ENCODE results near the gene FSHR.

FSHR gene

DNA sequence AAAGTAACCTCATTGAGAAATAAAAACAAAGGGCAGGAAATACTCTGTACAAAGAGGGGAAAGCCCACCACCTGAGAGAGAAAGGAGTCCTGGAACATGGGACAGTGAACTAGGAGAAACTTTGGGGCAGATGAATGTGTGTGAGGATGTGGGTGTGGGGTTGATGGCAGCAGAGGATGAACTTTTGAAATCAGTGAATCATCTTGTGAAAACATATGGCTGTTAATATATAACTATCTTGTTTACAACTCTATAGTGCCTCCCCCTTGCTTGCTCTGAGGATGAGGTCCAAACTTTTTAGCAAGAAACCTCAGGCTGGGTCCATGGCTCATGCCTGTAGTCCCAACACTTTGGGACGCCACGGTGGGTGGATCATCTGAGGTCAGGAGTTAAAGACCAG, 227.0 kb downstream of the FSHR start:
- no peak overlapping the region for H3K27ac Mint-ChIP-seq

DNA sequence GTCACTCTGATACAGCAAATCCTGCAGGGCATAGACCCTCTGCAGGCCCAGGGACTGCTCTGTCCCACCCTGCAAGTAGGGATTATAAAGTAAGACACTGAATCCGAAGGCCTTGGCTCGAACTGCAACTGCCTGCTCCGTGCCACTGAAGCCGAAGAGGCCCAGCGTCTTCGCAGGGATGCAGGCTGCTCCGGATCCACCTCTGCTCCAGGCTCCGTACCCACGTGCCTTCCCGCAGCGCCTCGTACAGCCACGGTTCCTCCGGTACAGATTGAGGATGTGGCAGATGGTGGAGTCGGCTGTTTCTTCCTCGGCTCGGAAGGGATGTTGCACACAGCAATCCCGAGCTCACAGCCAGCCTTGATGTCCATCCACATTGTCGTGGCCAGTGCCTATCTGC, 238.4 kb downstream of the FSHR start:
- Mint-ChIP-seq H3K9me3 (peaks cover 12% of the 10 kb centered on the region), H3K4me1 (no peaks in the 10 kb centered on the region), H3K4me3 (no peak overlapping the region), H3K36me3 (ENCODE audit: low read depth) (peaks cover 4% of the 10 kb centered on the region), H3K27ac (no peak overlapping the region), H3K27me3 (ENCODE audit: low read depth) (peaks cover 4% of the 10 kb centered on the region)
- TF ChIP-seq, protein P1, sequence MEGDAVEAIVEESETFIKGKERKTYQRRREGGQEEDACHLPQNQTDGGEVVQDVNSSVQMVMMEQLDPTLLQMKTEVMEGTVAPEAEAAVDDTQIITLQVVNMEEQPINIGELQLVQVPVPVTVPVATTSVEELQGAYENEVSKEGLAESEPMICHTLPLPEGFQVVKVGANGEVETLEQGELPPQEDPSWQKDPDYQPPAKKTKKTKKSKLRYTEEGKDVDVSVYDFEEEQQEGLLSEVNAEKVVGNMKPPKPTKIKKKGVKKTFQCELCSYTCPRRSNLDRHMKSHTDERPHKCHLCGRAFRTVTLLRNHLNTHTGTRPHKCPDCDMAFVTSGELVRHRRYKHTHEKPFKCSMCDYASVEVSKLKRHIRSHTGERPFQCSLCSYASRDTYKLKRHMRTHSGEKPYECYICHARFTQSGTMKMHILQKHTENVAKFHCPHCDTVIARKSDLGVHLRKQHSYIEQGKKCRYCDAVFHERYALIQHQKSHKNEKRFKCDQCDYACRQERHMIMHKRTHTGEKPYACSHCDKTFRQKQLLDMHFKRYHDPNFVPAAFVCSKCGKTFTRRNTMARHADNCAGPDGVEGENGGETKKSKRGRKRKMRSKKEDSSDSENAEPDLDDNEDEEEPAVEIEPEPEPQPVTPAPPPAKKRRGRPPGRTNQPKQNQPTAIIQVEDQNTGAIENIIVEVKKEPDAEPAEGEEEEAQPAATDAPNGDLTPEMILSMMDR (IDR thresholded peaks at IDR 0.05; ENCODE audit: unreplicated experiment in 3 of 3) = no peak

More for the DNA sequence above, 227.0 kb downstream of the FSHR start:
- peaks cover 8% of the 10 kb centered on the region for H3K27me3 Mint-ChIP-seq (ENCODE audit: low read depth)
- no peaks in the 10 kb centered on the region for H3K36me3 Mint-ChIP-seq (ENCODE audit: low read depth)
- H3K4me3 Mint-ChIP-seq = no peak overlapping the region
- TF ChIP-seq, protein P1 (IDR thresholded peaks at IDR 0.05; ENCODE audit: unreplicated experiment in 3 of 3) = no peak
- H3K4me1 Mint-ChIP-seq = no peaks in the 10 kb centered on the region
- peaks cover 9% of the 10 kb centered on the region for H3K9me3 Mint-ChIP-seq

DNA sequence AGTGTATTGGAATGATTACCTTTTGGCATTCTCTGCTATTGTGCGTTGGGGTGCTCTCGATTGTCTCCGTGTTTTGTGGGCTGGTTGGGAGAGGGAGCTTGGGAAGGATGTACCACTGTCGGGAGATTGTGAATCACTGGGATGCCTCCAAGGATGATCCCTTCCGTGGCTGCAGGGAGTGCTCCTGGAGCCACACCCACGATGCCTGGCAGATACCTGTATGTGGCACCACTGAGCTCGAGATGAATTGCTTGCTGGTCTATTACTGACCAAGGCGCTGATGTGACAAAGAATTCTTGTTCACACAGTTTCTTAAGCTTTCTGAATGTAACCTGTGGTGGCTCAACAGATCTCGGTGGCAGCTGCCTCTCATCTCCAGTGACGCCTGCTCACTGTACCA, 239.1 kb downstream of the FSHR start:
- Mint-ChIP-seq H3K9me3 (peaks cover 10% of the 10 kb centered on the region), H3K36me3 (ENCODE audit: low read depth) (peaks cover 4% of the 10 kb centered on the region), H3K4me1 (no peaks in the 10 kb centered on the region), H3K27ac (no peak overlapping the region), H3K27me3 (ENCODE audit: low read depth) (peaks cover 4% of the 10 kb centered on the region), H3K4me3 (no peak overlapping the region)
- TF ChIP-seq, protein P1 (IDR thresholded peaks at IDR 0.05; ENCODE audit: unreplicated experiment in 3 of 3) = no peak

DNA sequence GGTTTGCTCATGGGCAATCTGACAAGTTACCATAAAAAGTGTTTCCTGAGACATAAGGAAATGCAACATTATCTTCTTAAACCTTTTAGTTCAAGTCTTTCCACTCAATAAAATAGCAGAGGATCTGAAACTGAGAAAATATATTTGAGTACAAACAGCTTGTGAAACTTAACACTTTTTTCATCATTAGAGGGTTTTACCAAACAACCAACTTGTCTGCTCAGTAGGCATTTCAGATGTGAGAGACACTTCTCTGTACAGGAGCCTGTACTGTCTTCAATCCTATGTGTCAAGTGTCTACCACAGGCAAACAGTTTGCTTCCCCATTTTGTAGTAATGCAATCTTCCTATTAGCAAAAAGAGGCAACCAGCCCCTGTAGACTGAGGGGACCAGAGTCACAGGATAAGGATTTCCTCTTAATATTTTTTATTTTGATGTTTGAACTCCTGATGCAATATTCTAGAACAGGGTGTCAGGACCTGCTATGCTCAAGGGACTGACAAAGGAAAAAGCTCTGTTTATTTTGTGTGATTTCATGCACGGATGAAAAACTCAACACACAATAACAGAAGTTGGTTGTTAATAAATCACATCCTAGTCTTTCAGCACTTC, 239.7 kb downstream of the FSHR start:
- Mint-ChIP-seq H3K4me3 (no peak overlapping the region), H3K27me3 (ENCODE audit: low read depth) (peaks cover 4% of the 10 kb centered on the region), H3K9me3 (peaks cover 5% of the 10 kb centered on the region), H3K27ac (no peak overlapping the region), H3K36me3 (ENCODE audit: low read depth) (peaks cover 1% of the 10 kb centered on the region), H3K4me1 (no peaks in the 10 kb centered on the region)
- TF ChIP-seq, protein P1 (IDR thresholded peaks at IDR 0.05; ENCODE audit: unreplicated experiment in 3 of 3) = no peak
